GM10266 (cell line): ENCODE measurements around the gene FMN2.

Experiments used
- DNase-seq: peaks from one replicate; pipeline ENCODE4 v3.0.0; 2012; ENCODE audit errors: extremely low spot score
- TF ChIP-seq, protein P1 (sequence below): IDR thresholded peaks from 2 replicates; pipeline ENCODE4 v1.5.1; 2012; ENCODE audit warnings: mild to moderate bottlenecking, low read depth; ENCODE audit not compliant: control insufficient read depth, insufficient read depth; ENCODE audit errors: missing control alignments

FMN2 gene

GRCh38 chr1:240351690-240352089 is 260.0 kb downstream of the FMN2 start:
- TF ChIP-seq, protein P1, sequence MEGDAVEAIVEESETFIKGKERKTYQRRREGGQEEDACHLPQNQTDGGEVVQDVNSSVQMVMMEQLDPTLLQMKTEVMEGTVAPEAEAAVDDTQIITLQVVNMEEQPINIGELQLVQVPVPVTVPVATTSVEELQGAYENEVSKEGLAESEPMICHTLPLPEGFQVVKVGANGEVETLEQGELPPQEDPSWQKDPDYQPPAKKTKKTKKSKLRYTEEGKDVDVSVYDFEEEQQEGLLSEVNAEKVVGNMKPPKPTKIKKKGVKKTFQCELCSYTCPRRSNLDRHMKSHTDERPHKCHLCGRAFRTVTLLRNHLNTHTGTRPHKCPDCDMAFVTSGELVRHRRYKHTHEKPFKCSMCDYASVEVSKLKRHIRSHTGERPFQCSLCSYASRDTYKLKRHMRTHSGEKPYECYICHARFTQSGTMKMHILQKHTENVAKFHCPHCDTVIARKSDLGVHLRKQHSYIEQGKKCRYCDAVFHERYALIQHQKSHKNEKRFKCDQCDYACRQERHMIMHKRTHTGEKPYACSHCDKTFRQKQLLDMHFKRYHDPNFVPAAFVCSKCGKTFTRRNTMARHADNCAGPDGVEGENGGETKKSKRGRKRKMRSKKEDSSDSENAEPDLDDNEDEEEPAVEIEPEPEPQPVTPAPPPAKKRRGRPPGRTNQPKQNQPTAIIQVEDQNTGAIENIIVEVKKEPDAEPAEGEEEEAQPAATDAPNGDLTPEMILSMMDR: no peak
- no peak for DNase-seq

DNA sequence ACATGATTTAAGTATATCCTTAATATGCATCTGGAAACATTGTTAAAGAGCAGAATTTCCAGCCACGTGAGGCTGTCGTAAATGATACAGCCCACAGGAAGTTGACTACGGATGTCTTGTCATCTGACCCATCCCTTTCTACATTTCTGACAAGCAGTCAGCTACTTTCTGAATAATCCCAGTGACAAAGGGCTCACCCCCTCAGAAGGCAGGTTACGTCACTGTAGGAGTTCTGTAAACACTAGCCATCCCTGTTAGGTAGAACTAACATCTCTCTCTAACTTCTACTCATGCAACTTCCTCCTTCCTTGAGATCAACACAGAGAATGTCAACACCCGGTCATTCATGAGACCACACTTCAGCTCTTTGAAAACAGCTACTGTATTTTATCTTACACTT is 261.1 kb downstream of the FMN2 start:
- no peak for DNase-seq
- TF ChIP-seq, protein P1: no peak

- TF ChIP-seq, protein P1: no peak
- no peak for DNase-seq
Measured at GRCh38 chr1:240356568-240356967, 264.9 kb downstream of the FMN2 start.

- TF ChIP-seq, protein P1: no peak
- DNase-seq: no peak
Measured at GRCh38 chr1:240362046-240362445, 270.4 kb downstream of the FMN2 start.

- TF ChIP-seq, protein P1: no peak
- no peak for DNase-seq
Measured at GRCh38 chr1:240362826-240363225, 271.1 kb downstream of the FMN2 start.

GRCh38 chr1:240363315-240363714 is 271.6 kb downstream of the FMN2 start:
- DNase-seq: no peak
- TF ChIP-seq, protein P1: no peak

DNA sequence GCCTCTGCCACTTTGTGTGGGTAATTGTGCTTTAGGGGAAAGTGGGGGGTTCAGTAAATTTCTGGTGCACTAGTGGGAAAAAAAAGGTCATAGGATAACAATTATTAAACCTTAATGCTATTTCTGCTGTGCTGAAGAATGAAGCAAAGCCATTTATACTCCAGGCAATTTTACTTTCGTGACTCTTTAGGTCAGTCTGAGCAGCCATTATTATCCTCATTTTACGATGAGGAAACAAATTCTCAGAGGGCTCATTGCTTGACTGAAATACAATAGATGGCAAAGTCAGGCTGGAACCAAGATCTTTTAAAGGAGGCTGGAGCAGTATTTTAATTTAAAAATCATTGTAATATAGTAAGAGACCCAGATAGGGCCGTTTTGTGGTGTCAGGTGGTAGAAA is 272.2 kb downstream of the FMN2 start:
- DNase-seq: no peak
- TF ChIP-seq, protein P1: no peak
